Activated T-cell treated with anti-CD3 and anti-CD28 coated beads, Interleukin-2, amount 50 U/mL, for 24 hours (primary cell): ENCODE results near the gene SHISA9.

Experiments used
- DNase-seq: peaks from one replicate; pipeline ENCODE4 v3.0.0-alpha.2; 2020
- H3K27ac Mint-ChIP-seq: 2 replicates; pipeline ENCODE4 v1.8.0; 2020; ENCODE audit warnings: mild to moderate bottlenecking, mixed read lengths
- H3K27me3 Mint-ChIP-seq: 2 replicates; pipeline ENCODE4 v1.8.0; 2020; ENCODE audit warnings: mixed read lengths
- H3K36me3 Mint-ChIP-seq: 2 replicates; pipeline ENCODE4 v1.8.0; 2020; ENCODE audit warnings: low read depth, mixed read lengths
- H3K4me1 Mint-ChIP-seq: 2 replicates; pipeline ENCODE4 v1.8.0; 2020; ENCODE audit warnings: low read depth, mixed read lengths
- H3K4me3 Mint-ChIP-seq: 2 replicates; pipeline ENCODE4 v1.8.0; 2020; ENCODE audit warnings: mild to moderate bottlenecking, moderate library complexity, mixed read lengths
- H3K9me3 Mint-ChIP-seq: 2 replicates; pipeline ENCODE4 v1.8.0; 2020; ENCODE audit warnings: mixed read lengths

The SHISA9 gene

GRCh38 chr16:13238182-13238581 lies 336.8 kb downstream of the SHISA9 start:
- Mint-ChIP-seq H3K27ac (no peak overlapping the region), H3K4me1 (no peaks in the 10 kb centered on the region), H3K9me3 (no peaks in the 10 kb centered on the region), H3K36me3 (no peaks in the 10 kb centered on the region), H3K27me3 (no peaks in the 10 kb centered on the region), H3K4me3 (no peak overlapping the region)
- no peak for DNase-seq

GRCh38 chr16:13242201-13242600 lies 340.8 kb downstream of the SHISA9 start:
- H3K27me3 Mint-ChIP-seq, result no peaks in the 10 kb centered on the region
- no peak overlapping the region for H3K4me3 Mint-ChIP-seq
- H3K4me1 Mint-ChIP-seq, result no peaks in the 10 kb centered on the region
- DNase-seq, result no peak
- no peaks in the 10 kb centered on the region for H3K9me3 Mint-ChIP-seq
- H3K27ac Mint-ChIP-seq, result no peak overlapping the region
- H3K36me3 Mint-ChIP-seq, result no peaks in the 10 kb centered on the region

GRCh38 chr16:13244770-13245169 lies 343.4 kb downstream of the SHISA9 start:
- H3K27me3 Mint-ChIP-seq, result no peaks in the 10 kb centered on the region
- H3K4me1 Mint-ChIP-seq, result no peaks in the 10 kb centered on the region
- no peak overlapping the region for H3K4me3 Mint-ChIP-seq
- no peak overlapping the region for H3K27ac Mint-ChIP-seq
- no peaks in the 10 kb centered on the region for H3K9me3 Mint-ChIP-seq
- no peak for DNase-seq
- no peaks in the 10 kb centered on the region for H3K36me3 Mint-ChIP-seq

GRCh38 chr16:13245713-13246377 lies 344.4 kb downstream of the SHISA9 start:
- Mint-ChIP-seq H3K9me3 (no peaks in the 10 kb centered on the region), H3K27me3 (no peaks in the 10 kb centered on the region), H3K36me3 (no peaks in the 10 kb centered on the region), H3K4me1 (no peaks in the 10 kb centered on the region), H3K27ac (no peak overlapping the region), H3K4me3 (no peak overlapping the region)
- DNase-seq, result no peak

- H3K27me3 Mint-ChIP-seq, result peaks cover 3% of the 10 kb centered on the region
- H3K9me3 Mint-ChIP-seq, result peaks cover 8% of the 10 kb centered on the region
- no peaks in the 10 kb centered on the region for H3K36me3 Mint-ChIP-seq
- no peak for DNase-seq
- H3K4me1 Mint-ChIP-seq, result no peaks in the 10 kb centered on the region
- no peak overlapping the region for H3K4me3 Mint-ChIP-seq
- no peak overlapping the region for H3K27ac Mint-ChIP-seq
Measured at GRCh38 chr16:13254998-13255614, 353.7 kb downstream of the SHISA9 start.

- no peak for DNase-seq
- peaks cover 8% of the 10 kb centered on the region for H3K27me3 Mint-ChIP-seq
- no peaks in the 10 kb centered on the region for H3K4me1 Mint-ChIP-seq
- no peaks in the 10 kb centered on the region for H3K36me3 Mint-ChIP-seq
- H3K4me3 Mint-ChIP-seq, result no peak overlapping the region
- no peak overlapping the region for H3K27ac Mint-ChIP-seq
- H3K9me3 Mint-ChIP-seq, result peaks cover 9% of the 10 kb centered on the region
Measured at GRCh38 chr16:13262270-13263090, 361.1 kb downstream of the SHISA9 start.

GRCh38 chr16:13264749-13265552 lies 363.6 kb downstream of the SHISA9 start:
- Mint-ChIP-seq H3K4me3 (no peak overlapping the region), H3K27me3 (peaks cover 11% of the 10 kb centered on the region), H3K27ac (no peak overlapping the region), H3K9me3 (peaks cover 7% of the 10 kb centered on the region), H3K36me3 (no peaks in the 10 kb centered on the region), H3K4me1 (no peaks in the 10 kb centered on the region)
- DNase-seq, result no peak

- Mint-ChIP-seq H3K4me1 (no peaks in the 10 kb centered on the region), H3K27ac (no peak overlapping the region), H3K4me3 (no peak overlapping the region), H3K9me3 (no peaks in the 10 kb centered on the region), H3K27me3 (peaks cover 11% of the 10 kb centered on the region), H3K36me3 (no peaks in the 10 kb centered on the region)
- DNase-seq, result no peak
Measured at GRCh38 chr16:13269359-13269758, 368.0 kb downstream of the SHISA9 start.

GRCh38 chr16:13269905-13270528 lies 368.6 kb downstream of the SHISA9 start:
- H3K4me1 Mint-ChIP-seq, result no peaks in the 10 kb centered on the region
- H3K9me3 Mint-ChIP-seq, result no peaks in the 10 kb centered on the region
- no peak for DNase-seq
- H3K27me3 Mint-ChIP-seq, result peaks cover 11% of the 10 kb centered on the region
- H3K4me3 Mint-ChIP-seq, result no peak overlapping the region
- no peaks in the 10 kb centered on the region for H3K36me3 Mint-ChIP-seq
- H3K27ac Mint-ChIP-seq, result no peak overlapping the region

GRCh38 chr16:13270602-13271001 lies 369.2 kb downstream of the SHISA9 start:
- H3K4me1 Mint-ChIP-seq, result no peaks in the 10 kb centered on the region
- H3K4me3 Mint-ChIP-seq, result no peak overlapping the region
- no peak overlapping the region for H3K27ac Mint-ChIP-seq
- H3K36me3 Mint-ChIP-seq, result no peaks in the 10 kb centered on the region
- H3K27me3 Mint-ChIP-seq, result peaks cover 11% of the 10 kb centered on the region
- no peaks in the 10 kb centered on the region for H3K9me3 Mint-ChIP-seq
- no peak for DNase-seq

GRCh38 chr16:13289515-13289914 lies 388.1 kb downstream of the SHISA9 start:
- peaks cover 10% of the 10 kb centered on the region for H3K27me3 Mint-ChIP-seq
- no peaks in the 10 kb centered on the region for H3K4me1 Mint-ChIP-seq
- H3K4me3 Mint-ChIP-seq, result no peak overlapping the region
- H3K9me3 Mint-ChIP-seq, result peaks cover 8% of the 10 kb centered on the region
- DNase-seq, result no peak
- no peak overlapping the region for H3K27ac Mint-ChIP-seq
- H3K36me3 Mint-ChIP-seq, result no peaks in the 10 kb centered on the region
